ENCODE results near the gene HOOK2. TPM values are rescaled to one million over a fixed set of nuclear protein-coding genes. Genes with fewer than 3 reads are reported as not detected.

Gene HOOK2
- total RNA-seq, 4 donors from 2014 or later, result 27.3 to 109 (median 50.2) TPM

GRCh38 chr19:12773571-12773970 is 1.8 kb downstream of the HOOK2 start:
- WGBS, 2 donors, result 72 to 88% methylated on average over 2 of the region's 2 CpGs
- Histone ChIP-seq H3K36me3 (peaks cover 0 to 16% (median 0%) of the 10 kb centered on the region in 3 donors), H3K9me3 (no peaks in the 10 kb centered on the region), H3K27me3 (no peaks in the 10 kb centered on the region), H3K4me3 (no peak overlapping the region), H3K27ac (no peak overlapping the region), H3K4me1 (peaks cover 0 to 22% (median 17%) of the 10 kb centered on the region in 4 donors)
- no peak for DNase-seq (ENCODE audit: low spot score in 2 of 2)
- peak in 1 of 5 experiments; percentile 7 for TF ChIP-seq CTCF (IDR thresholded peaks at IDR 0.05)
- TF ChIP-seq EP300 (IDR thresholded peaks at IDR 0.05), result no peak

GRCh38 chr19:12772323-12772722 is 3.0 kb downstream of the HOOK2 start:
- Histone ChIP-seq H3K4me3 (no peak overlapping the region), H3K27ac (no peak overlapping the region)

GRCh38 chr19:12770922-12771321 is 4.4 kb downstream of the HOOK2 start:
- Histone ChIP-seq H3K4me1 (peaks cover 0 to 7% (median 5%) of the 10 kb centered on the region in 4 donors), H3K9me3 (no peaks in the 10 kb centered on the region), H3K36me3 (peaks cover 0 to 28% (median 0%) of the 10 kb centered on the region in 3 donors), H3K27me3 (no peaks in the 10 kb centered on the region), H3K4me3 (no peak overlapping the region), H3K27ac (no peak overlapping the region)
- no peak for DNase-seq (ENCODE audit: low spot score in 2 of 2)
- TF ChIP-seq POLR2A (IDR thresholded peaks at IDR 0.05) (no peak), CTCF (IDR thresholded peaks at IDR 0.05) (no peak), EP300 (IDR thresholded peaks at IDR 0.05) (no peak)
- 92 to 94% methylated on average over 12 to 13 of the region's 13 CpGs for WGBS, 2 donors

More at GRCh38 chr19:12772323-12772722, 3.0 kb downstream of the HOOK2 start:
- Histone ChIP-seq H3K9me3 (no peaks in the 10 kb centered on the region), H3K4me1 (peaks cover 0 to 10% (median 8%) of the 10 kb centered on the region in 4 donors), H3K27me3 (no peaks in the 10 kb centered on the region), H3K36me3 (peaks cover 0 to 23% (median 0%) of the 10 kb centered on the region in 3 donors)
- no peak for DNase-seq (ENCODE audit: low spot score in 2 of 2)
- 57 to 65% methylated on average over 3 to 4 of the region's 4 CpGs for WGBS, 2 donors
- TF ChIP-seq EP300 (IDR thresholded peaks at IDR 0.05) (no peak), POLR2A (IDR thresholded peaks at IDR 0.05) (no peak), CTCF (IDR thresholded peaks at IDR 0.05) (no peak)

- Histone ChIP-seq H3K4me3 (no peak overlapping the region), H3K36me3 (peaks cover 0 to 34% (median 0%) of the 10 kb centered on the region in 3 donors), H3K27ac (no peak overlapping the region), H3K4me1 (peaks cover 0 to 2% (median under 1%) of the 10 kb centered on the region in 4 donors), H3K9me3 (no peaks in the 10 kb centered on the region), H3K27me3 (no peaks in the 10 kb centered on the region)
- no peak for TF ChIP-seq CTCF (IDR thresholded peaks at IDR 0.05)
- no peak for TF ChIP-seq EP300 (IDR thresholded peaks at IDR 0.05)
- TF ChIP-seq POLR2A (IDR thresholded peaks at IDR 0.05), result no peak
- 29 to 56% methylated on average over 10 to 37 of the region's 37 CpGs for WGBS, 2 donors
- no peak for DNase-seq (ENCODE audit: low spot score in 2 of 2)
Observed at GRCh38 chr19:12769689-12770088, 5.7 kb downstream of the HOOK2 start.

- DNase-seq (ENCODE audit: low spot score in 2 of 2), result no peak
- Histone ChIP-seq H3K4me3 (no peak overlapping the region), H3K4me1 (no peaks in the 10 kb centered on the region), H3K36me3 (peaks cover 0 to 51% (median 0%) of the 10 kb centered on the region in 3 donors), H3K27me3 (no peaks in the 10 kb centered on the region), H3K27ac (no peak overlapping the region), H3K9me3 (no peaks in the 10 kb centered on the region)
- TF ChIP-seq POLR2A (IDR thresholded peaks at IDR 0.05), result no peak
- WGBS, 2 donors, result 89 to 93% methylated on average over 10 to 15 of the region's 15 CpGs
Observed at GRCh38 chr19:12767666-12768065, 7.7 kb downstream of the HOOK2 start.

GRCh38 chr19:12767150-12767549 is 8.2 kb downstream of the HOOK2 start:
- no peak for TF ChIP-seq POLR2A (IDR thresholded peaks at IDR 0.05)
- no peak for TF ChIP-seq EP300 (IDR thresholded peaks at IDR 0.05)
- TF ChIP-seq CTCF (IDR thresholded peaks at IDR 0.05), result no peak
- DNase-seq (ENCODE audit: low spot score in 2 of 2), result no peak
- no peaks in the 10 kb centered on the region for H3K9me3 ChIP-seq
- H3K36me3 ChIP-seq, result peaks cover 0 to 51% (median 0%) of the 10 kb centered on the region in 3 donors
- no peak overlapping the region for H3K27ac ChIP-seq
- H3K27me3 ChIP-seq, result no peaks in the 10 kb centered on the region
- no peaks in the 10 kb centered on the region for H3K4me1 ChIP-seq
- H3K4me3 ChIP-seq, result no peak overlapping the region
- WGBS, 2 donors, result 91 to 92% methylated on average over 11 of the region's 11 CpGs

Measured in tibial nerve (tissue), 4 donors.